NCI-H1417 (cell line): ENCODE results near the gene OR6F1.
"Not testable (repeated sequence)": the region's sequence is repeated elsewhere in the genome, so short reads cannot be mapped to it uniquely, and the experiment has no call there.

Experiments
- DNase-seq, 3 experiments: peaks; one replicate each; lab custom pipeline; 2025; lab: John Stamatoyannopoulos, UW

The OR6F1 gene

DNA sequence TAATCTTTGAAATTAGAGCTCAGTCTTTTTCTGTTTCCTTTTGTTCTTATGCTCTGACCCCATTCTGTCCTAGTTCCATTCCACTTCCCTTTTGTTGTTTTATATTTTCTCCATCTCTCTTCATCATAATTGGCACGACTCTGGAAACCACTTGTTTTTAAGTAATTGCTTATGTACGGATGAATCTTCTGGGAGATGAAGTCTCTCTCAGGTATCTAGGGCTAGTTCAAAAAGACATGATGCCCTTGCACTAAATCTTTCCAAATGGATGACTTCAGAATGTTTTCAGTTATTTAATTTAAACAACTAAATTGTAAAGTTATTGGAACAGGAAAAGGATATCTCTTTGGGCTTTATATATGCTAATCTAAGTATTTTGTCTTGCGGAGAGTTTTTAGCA, at the start of gene OR6F1:
Gene OR6F1 (minus strand): TSS at position 101 of the 400 bp plus-strand sequence. CDS start 3,891 bp downstream, outside the sequence.
- DNase-seq = no peak

- no peak for DNase-seq
Measured at GRCh38 chr1:247760456-247760855, 44.0 kb upstream of the OR6F1 start, which contains the start of gene OR1C1. Gene OR1C1 (minus strand): TSS chr1:247760556. CDS start chr1:247758406, 2,150 bp downstream.

GRCh38 chr1:247754311-247754710, 37.9 kb upstream of the OR6F1 start:
- DNase-seq = not testable (repeated sequence)

- DNase-seq = no peak
Measured at GRCh38 chr1:247749870-247750269, 33.4 kb upstream of the OR6F1 start.

- no peak for DNase-seq
Measured at GRCh38 chr1:247748041-247748440, 31.6 kb upstream of the OR6F1 start, which contains the start of gene OR14A2. Gene OR14A2 (minus strand): TSS chr1:247748141.

DNA sequence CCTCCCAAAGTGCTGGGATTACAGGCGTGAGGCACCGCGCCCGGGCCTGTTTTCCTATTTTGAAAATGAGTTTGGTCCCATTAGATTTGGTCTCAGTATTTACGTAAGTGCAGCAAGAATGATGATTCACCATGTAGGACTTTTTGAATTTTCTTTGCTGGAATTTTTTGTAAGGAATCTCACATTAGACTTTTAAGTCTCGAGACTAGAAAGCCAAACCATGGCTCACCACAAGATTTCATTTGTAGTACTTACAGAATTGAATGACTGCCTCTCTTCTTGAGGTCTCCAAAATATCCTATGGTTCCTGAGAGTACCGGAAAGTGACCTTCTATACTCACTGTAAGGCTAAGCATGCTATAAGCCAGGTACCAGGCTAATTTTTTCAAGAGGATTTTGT, 31.2 kb upstream of the OR6F1 start:
- no peak for DNase-seq

DNA sequence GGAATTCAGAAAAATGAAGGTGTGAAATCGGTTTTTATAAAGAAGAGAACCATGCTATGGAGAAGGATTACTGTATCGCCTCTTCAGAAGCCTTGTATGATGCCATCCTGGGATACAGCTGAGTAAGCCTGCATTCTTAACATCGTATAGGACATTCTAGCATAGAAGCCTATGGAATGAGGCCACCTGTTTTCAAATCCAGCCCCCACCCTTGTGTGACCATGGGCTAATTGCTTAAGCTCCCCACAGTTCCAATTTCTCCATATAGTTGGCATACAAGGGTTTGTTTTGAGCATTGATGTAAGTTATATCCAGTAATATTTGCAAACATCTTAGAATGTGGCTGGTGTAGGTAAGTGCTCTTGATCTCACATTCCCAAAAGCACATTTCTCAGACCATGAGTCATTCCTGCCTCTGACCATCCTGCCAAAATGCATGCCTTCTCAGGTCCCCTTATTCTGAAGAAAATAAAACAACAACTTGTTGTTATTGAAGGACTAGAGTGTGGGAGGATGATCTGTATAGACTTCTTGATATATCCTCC, 30.0 kb upstream of the OR6F1 start:
- no peak for DNase-seq

GRCh38 chr1:247742215-247742760, 25.8 kb upstream of the OR6F1 start:
- not testable (repeated sequence) for DNase-seq

- DNase-seq = no peak
Measured at GRCh38 chr1:247741756-247742155, 25.3 kb upstream of the OR6F1 start.

- no peak for DNase-seq
Measured at GRCh38 chr1:247740721-247741120, 24.3 kb upstream of the OR6F1 start.

GRCh38 chr1:247738315-247738714, 21.9 kb upstream of the OR6F1 start, which contains the start of gene OR14K1:
Gene OR14K1 (plus strand): TSS chr1:247738615. CDS start chr1:247738615, 0 bp downstream.
- no peak for DNase-seq

DNA sequence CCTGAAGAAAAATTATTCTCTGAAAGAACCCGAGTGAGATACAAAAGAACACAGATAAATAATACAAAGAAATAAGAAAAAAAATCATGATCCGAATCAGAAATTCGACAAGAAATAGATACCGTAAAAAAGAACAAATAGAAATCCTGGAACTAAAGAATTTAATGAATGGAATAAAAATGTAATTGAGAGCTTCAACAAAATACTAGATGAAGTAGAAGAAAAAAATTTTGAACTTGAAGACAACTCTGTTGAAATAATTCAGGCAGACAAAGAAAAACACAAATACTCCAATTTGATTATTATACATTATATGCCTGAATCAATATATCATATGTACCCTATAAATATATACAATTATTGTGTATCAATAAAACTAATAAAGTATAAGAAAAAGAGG, 4.8 kb upstream of the OR6F1 start:
- no peak for DNase-seq

GRCh38 chr1:247713753-247714152, 2.7 kb downstream of the OR6F1 start:
- no peak for DNase-seq

DNA sequence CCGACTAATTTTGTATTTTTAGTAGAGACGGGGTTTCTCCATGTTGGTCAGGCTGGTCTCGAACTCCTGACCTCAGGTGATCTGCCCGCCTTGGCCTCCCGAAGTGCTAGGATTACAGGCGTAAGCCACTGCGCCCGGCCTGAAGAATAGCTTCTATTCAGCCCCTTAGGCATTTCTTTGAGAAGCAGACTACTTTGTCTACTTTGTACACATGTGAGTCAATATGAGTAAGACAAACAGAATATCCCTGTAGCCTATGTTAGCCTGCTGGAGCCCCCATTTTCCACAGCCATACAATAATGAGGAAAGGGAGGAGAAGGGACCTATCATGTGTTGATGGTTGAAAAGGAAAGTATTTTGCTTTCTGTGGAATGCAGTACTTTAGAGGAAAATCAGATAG, 5.8 kb downstream of the OR6F1 start:
- not testable (repeated sequence) for DNase-seq

DNA sequence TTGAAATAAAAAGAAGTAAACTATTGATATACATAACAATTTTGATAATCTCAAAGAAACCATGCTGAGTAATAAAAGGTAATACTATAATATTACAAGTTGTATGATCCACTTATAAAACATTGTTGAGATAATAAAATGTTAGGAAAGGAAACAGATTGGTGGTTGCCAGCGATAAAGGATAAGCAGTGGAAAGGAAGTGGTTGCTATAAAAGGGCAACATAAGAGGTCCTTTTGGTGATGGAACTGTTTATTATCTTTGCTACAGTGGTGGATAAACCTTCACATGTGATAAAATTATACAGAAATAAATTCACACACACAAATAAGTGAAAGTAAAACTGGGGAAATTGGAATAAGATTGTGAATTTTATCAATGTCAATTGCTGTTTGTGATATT, 15.1 kb downstream of the OR6F1 start:
- no peak for DNase-seq

GRCh38 chr1:247681288-247681897, 35.1 kb downstream of the OR6F1 start:
- DNase-seq = peak in 2 of 3 experiments; percentile 15 to 56

GRCh38 chr1:247680171-247680570, 36.3 kb downstream of the OR6F1 start:
- DNase-seq = no peak

- no peak for DNase-seq
Measured at GRCh38 chr1:247679639-247680038, 36.8 kb downstream of the OR6F1 start, which contains the start of gene OR13G1. Gene OR13G1 (minus strand): TSS chr1:247679739. CDS start chr1:247673041, 6,698 bp downstream.

- DNase-seq = no peak
Measured at GRCh38 chr1:247669225-247669624, 47.2 kb downstream of the OR6F1 start.
